GM21515 (cell line): ENCODE measurements around the gene MAN1C1.

Source experiments
- ATAC-seq: cut with Tn5 transposase; IDR thresholded peaks from one replicate; pipeline ENCODE4 v1.9.1; 2021; ENCODE audit not compliant: unreplicated experiment

The MAN1C1 gene

GRCh38 chr1:25676488-25676887, 59.9 kb downstream of the MAN1C1 start:
- peak; percentile 25 for ATAC-seq

DNA sequence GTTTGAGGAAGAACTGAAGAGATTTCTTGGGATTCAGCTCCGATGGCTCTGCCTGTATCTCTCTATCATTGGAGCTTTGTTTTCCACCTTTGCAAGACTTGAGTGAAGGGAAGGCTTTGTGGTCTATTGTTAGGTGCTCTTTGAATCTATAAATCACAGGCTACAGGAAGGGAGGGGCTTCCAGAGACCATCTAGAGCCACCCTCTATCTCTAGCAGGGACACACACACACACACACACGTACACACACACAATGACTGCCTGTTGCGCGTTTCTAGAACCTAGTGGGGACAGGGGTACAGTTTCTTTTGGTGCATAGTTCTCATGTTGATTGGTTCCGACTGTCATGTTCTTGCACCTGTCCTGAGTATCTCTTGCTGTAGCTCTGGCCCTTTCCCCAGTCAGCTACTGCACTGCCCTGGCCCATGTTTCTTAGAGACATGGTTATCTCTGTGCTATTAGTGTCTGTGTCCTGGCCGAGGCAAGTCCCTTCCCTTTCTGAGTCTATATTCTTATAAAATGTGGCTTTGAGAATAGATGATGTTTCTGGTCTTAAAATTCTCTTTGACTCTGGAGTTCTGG, 60.7 kb downstream of the MAN1C1 start:
- no peak for ATAC-seq

GRCh38 chr1:25679171-25679570, 62.6 kb downstream of the MAN1C1 start:
- ATAC-seq: no peak

- ATAC-seq: no peak
These were observed 64.1 kb downstream of the MAN1C1 start for GRCh38 chr1:25680701-25681100.

DNA sequence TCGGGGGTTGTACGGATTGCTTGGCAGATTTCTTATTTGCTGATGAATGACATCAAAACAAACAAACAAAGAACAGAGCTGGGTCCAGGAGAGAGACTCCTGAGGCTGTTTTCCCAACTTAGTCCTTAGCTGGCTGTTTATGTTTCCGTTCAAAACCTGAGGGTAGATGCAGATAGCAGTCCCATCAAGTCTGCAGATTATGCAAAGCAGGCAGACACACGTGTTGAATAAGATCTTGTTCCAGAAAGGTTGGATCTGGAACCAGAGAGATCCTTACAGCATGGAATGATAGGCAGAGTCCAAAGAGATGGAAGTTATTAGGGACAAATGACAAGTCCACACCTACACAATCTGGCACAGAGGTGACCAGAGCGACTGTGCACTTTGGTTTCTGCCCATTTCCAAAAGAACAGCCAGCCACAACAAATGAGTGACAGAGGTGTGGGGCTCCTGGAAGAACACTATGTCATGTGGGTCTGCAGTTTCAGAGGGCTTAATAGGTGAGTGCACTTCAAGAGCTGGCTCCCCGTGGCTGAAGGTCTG, 65.5 kb downstream of the MAN1C1 start:
- no peak for ATAC-seq

- no peak for ATAC-seq
These were observed 66.6 kb downstream of the MAN1C1 start for GRCh38 chr1:25683177-25683576.

GRCh38 chr1:25683731-25684130, 67.1 kb downstream of the MAN1C1 start:
- no peak for ATAC-seq

DNA sequence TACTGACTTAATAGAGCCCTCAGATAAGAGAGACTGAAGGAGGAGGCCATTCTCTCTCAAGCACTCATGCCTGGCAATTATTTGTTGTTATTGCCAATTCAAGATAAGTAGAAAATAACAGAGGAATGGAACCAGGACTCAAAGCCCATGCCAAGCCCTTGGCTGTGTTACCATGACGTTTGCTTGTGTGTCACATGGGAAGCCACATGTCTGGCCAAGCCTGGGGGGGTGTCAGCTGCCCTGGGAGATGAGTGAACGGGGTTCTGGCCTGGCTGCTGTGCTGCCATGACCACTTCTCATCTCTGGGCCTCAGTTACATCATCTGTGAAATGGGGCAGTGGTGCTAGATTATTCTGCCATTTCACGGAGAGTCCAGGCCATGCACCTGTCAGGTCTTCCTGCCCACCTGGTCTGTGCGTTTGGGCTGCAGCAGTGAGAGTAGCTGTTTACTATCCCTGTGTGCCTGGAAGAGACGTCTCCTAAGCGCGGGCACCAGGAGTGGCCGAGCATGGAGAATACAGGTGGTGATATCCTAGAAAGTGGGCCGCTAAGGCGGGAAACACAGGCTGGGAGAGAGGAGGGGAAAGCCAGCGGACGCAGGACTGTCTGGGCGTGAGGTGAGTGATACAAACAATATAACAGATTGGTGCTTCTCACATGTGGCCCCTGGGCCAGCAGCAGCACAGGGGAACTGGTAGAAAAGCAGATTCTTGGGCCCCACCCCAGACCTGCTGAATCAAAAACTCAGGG, 67.8 kb downstream of the MAN1C1 start:
- no peak for ATAC-seq

DNA sequence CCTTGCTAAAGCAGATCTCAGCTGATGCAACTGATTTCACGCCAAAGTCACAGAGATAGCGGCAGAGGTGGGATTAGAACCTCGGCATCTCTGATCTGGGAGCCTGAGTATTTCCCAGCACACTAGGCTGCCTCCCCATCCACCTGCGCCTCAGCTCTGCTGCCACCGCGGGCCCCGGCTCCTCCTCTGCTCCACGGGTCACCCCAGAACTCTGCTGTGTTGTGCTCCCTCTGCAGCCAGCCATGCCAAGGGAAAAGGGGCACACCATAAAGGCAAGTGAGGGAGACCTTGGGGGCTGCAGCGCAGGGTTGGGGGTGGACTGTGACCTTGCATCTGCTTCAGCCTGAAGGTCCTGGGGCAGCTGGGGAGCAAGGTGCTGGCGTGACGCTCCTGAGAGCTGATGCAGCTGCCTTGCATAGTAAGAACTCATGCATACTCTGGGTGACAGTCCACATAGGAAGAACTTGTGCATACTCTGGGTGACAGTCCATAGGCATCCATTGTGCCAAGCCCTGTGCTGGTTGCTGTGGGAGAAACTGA, 68.7 kb downstream of the MAN1C1 start:
- ATAC-seq: no peak

DNA sequence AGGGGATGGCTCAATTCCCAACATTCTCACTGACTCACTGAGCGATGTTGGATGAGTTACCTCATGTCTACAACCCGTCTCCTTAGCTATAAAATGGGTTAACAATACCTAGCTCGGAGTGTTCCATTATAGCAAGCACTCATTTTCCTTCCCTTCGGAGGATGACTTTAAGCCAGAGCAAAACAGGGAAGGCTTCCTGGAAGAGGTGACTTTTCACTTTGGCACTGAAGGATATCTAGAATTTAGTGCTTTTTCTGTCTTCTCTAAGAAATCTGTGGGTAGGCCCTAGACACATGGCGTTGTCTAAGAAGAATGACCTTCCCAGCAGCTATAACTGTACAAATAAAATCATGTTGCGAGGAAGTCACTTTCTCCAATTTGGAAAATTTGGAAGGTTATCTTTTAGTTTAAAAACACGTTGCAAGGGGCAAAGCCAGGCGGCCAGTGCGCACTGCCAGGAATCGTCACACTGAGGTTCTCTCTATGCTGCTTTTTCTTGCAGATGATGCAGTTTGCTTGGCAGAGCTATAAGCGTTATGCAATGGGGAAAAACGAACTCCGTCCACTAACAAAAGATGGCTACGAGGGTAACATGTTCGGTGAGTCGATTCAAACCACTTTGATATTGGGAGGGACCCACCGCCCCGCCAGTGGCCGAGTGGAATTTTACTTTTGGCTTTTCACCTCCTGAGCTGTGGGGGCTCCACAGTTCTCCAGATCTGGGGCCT, 69.5 kb downstream of the MAN1C1 start:
- ATAC-seq: no peak

DNA sequence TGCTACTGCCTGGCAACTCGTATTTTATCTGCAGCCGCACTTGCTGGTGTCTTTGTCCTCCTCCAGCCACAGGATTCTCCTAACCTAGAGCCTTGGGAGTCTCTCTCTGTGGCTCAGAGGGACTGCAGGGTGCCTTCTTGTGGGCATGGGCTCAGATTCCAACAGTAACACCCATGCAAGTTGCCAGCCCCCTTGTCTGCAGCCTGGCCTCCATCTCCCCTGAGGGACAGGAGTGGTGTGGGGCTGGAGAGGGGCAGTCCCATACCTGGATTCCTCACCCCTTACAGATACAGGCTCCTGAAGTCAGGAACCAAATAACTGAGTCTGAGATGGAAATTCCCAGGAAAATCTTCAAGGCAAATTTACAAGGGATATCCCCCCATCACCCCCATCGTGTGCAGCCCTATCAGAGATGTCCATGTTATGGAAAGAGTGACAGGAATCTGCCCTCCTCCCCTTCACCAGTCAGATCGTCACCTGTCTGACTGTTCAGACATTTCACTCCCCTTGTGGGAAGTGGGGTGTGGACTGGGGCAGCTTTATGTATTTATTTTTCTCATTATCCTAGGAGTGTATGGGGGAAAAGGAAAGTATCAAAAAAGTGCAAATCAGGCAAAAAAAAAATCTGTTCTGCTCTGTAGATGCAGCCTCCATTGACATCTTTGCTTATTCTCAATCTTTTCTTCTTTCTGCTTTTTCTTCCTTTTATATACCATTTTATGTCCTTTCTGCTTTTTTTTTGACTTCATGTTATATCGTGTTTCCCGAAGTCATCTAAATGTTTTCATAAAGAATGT, 70.8 kb downstream of the MAN1C1 start:
- no peak for ATAC-seq

GRCh38 chr1:25688390-25689119, 72.0 kb downstream of the MAN1C1 start:
- no peak for ATAC-seq

GRCh38 chr1:25689686-25690381, 73.2 kb downstream of the MAN1C1 start:
- no peak for ATAC-seq

GRCh38 chr1:25690396-25690956, 73.9 kb downstream of the MAN1C1 start:
- no peak for ATAC-seq

DNA sequence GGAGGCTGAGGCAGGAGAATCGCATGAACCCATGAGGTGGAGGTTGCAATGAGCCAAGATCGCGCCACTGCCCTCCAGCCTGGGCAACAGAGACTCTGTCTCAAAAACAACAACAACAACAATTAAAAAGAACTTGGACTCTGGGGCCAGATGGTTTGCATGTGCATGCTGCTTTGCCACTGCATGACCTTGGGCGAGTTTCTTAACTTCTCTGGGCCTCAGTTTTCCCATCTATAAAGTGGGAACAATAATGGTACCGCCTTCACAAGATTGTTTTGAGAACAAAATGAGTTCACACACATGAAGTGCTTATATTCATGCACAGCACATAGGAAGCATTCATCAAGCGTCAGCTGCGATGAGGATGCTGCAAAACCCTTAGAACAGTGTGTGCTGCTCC, 74.6 kb downstream of the MAN1C1 start:
- ATAC-seq: no peak

DNA sequence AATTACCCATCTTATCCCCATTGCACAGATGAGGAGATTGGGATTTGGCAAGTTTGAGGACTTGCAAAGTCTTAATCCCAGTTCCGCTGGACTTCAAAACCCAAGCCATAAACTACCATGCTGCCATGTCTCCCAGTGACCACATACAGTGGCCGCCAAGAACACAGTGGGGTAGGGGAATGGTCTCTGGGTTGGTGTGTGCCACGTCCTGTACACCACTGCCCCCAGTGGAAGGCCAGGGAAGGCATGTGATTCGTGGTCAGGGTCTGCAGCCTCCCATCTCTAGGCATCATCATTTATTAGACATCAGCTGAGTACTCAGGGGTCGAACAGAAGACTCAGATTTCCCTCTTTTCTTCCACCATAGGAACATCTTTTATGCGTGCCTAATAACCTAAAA, 76.0 kb downstream of the MAN1C1 start:
- ATAC-seq: no peak

DNA sequence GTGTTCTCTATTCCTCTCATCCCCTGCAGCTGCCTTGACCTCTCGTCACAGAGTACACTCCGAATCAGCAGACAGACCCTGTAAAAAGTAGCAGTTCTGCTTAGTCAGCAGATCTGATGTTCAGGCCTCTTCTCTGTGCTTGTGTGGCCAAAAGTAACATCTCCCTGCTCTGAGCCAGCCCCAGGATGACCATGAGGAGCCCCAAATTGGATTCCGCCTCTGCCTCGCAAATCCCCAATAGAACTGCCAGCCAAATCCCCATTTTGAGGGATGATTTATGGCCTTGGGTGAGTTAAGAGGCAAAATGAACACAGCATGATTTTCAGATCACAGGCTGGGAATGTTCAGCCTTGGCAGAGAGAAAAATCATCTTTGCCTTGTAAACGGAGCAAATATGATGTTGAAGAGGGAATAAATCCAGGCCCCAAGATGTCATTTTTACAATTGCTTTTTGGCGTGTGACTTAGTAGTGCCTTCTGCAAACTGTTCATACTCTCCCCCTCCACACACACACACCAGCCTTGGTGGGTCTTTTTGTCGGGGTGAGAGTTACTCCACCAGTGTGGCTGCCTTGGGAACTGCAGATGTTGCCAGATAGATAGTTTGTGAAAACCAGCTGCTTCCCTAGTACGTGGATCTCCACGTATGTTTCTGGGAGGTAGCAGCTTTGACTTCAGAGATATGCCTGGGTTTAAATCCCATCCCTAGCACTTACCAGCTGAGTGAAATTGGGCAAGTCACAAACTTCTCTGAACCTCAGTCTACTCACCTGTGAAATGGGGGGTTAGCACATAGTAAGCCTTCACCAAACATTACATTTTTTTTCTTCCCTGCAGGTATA, 77.8 kb downstream of the MAN1C1 start:
- ATAC-seq: no peak

DNA sequence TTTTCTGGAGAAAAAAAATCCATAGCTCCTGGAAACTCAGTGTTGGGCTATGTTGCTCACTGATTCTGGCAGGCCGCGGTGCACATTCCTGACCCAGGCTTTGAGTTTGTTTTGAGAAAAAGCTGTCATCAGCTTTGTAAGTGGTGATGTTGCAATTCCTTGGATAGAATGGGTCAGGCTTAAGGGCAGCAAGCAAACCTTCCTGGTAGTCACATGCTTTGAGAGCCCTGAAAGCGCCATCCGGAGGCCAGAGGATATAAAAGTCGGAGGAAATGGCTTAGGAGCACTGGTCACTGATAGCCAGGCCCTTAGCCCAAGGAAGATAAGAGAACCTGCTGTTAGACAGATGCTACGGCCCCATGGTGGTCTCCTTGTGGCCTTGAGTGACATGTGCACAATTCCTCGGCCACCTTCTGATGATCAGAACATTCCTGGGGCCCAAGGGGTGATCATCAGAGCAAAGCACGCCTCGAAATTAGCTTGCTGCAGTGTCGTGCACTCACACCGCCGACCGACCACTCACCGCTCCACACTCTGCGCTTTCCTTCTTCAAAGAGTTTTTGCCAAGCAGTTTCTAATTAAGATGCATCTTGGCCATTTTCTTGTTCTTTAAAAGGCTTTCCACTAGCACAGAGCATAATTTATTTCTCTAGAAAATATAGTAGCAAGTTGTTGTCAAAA, 78.6 kb downstream of the MAN1C1 start:
- no peak for ATAC-seq
